ENCODE results near the gene KRIT1. TPM values are rescaled to one million over a fixed set of nuclear protein-coding genes. Genes with fewer than 3 reads are reported as not detected.
"Not testable (repeated sequence)": the region's sequence is repeated elsewhere in the genome, so short reads cannot be mapped to it uniquely, and the experiment has no call there.

Gene KRIT1
- total RNA-seq, 1 experiment from 2014 or later: 72.8 TPM

DNA sequence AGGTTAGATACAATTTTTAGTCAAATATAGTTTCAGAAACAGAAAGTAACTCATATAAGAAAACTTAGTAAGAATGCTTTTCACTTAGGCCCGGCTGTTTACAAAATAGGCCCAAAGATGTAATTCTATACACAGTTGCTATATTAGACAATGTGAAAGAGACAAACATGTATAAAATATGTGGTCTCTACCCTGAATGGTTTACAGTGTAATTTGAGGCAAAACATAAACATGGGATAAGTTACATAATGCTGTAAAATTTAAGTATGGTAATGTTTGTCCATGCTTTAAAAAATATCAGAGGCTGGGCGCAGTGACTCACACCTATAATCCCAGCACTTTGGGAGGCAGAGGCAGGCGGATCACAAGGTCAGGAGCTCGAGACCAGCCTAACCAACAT lies 18.7 kb downstream of the KRIT1 start:
- no peak overlapping the region for H3K4me3 ChIP-seq
- DNase-seq: peak; percentile 7 to 16
- no peaks in the 10 kb centered on the region for H3K27me3 ChIP-seq
- H3K9me3 ChIP-seq (replicated peaks): no peaks in the 10 kb centered on the region
- no peaks in the 10 kb centered on the region for H3K4me1 ChIP-seq
- H3K27ac ChIP-seq: no peak overlapping the region
- peaks cover 80% of the 10 kb centered on the region for H3K36me3 ChIP-seq

DNA sequence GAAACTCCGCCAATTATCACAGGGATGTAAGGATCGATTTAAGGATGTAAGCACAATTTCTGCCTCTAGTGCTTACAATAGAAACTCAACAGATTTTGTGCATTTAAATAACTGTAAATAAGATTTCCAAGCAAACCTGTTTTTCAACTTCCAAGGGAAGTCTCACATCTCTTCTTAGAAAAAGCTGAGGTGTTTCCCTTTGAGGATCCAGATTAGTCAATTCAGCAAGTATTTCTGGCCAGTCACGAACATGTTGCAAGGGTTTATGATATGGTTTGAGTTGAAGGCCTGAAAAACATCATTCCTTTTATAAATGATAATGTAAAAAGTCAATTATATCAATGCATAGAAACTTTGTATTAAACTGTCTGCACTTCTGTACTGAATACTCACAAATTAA lies 23.9 kb downstream of the KRIT1 start:
- no peaks in the 10 kb centered on the region for H3K9me3 ChIP-seq (replicated peaks)
- H3K27ac ChIP-seq: no peak overlapping the region
- no peak for DNase-seq
- H3K36me3 ChIP-seq: peaks cover 77% of the 10 kb centered on the region
- H3K4me1 ChIP-seq: no peaks in the 10 kb centered on the region
- H3K27me3 ChIP-seq: no peaks in the 10 kb centered on the region
- H3K4me3 ChIP-seq: no peak overlapping the region

DNA sequence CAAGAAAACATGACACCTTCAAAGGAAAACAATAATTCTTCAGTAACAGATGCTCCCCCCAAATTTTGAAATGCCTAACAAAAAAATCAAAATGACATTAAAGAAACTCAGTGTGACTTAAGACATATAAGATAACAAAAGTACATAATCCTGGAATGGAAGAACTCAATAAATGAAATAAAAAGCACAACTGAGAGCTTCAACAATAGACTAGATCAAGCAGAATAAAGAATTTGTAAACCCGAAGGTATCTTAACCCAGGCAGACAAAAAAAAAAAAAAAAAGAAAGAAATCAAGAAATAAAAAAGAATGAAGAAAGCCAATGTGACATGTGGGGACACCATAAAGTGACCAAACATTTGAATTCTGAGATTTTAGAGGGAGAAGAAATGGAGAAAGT lies 39.0 kb downstream of the KRIT1 start:
- peaks cover 5% of the 10 kb centered on the region for H3K9me3 ChIP-seq (replicated peaks)
- H3K27me3 ChIP-seq: no peaks in the 10 kb centered on the region
- H3K4me3 ChIP-seq: no peak overlapping the region
- no peak overlapping the region for H3K27ac ChIP-seq
- DNase-seq: no peak
- no peaks in the 10 kb centered on the region for H3K4me1 ChIP-seq
- H3K36me3 ChIP-seq: peaks cover 75% of the 10 kb centered on the region

DNA sequence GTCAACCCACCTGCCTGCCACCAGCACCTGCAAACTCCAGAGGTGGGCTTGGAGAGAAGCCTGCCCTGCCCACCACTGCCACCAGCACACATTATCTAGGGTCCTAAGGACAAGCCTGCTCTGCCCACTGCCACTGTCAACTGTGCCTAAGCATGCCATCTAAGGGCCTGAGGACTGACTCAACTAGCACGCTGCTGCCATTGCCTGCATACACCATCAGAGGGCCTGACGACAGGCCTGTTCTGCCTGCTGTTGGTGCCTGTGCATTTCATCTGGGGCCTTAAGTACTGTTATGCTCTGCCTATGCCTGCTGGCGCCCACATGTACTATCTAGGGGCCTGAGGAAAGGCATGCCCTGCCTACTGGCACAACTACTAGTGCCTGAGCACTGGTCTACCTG lies 39.7 kb downstream of the KRIT1 start:
- no peaks in the 10 kb centered on the region for H3K27me3 ChIP-seq
- H3K27ac ChIP-seq: no peak overlapping the region
- peaks cover 5% of the 10 kb centered on the region for H3K9me3 ChIP-seq (replicated peaks)
- no peak overlapping the region for H3K4me3 ChIP-seq
- no peak for DNase-seq
- H3K36me3 ChIP-seq: peaks cover 73% of the 10 kb centered on the region
- no peaks in the 10 kb centered on the region for H3K4me1 ChIP-seq

DNA sequence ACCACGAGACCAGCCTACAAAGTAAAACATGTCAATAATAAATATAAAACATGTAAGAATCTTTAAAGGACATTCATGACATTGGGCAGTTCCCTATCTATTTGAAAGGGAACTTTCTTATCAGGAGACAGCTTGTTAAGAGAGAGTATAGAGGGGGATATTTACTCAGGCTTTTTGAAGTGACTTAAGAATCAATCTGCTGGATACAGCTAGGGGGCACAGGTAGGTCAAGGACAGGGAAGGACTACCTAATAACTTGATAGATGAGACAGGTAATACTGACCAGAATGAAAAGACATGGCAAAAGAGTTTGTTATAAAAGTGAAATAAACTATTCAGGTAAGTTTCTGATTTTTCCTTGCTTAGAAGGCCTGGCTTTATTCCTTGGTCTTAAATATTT lies 44.9 kb downstream of the KRIT1 start:
- Histone ChIP-seq H3K27me3 (no peaks in the 10 kb centered on the region), H3K4me3 (no peak overlapping the region), H3K4me1 (no peaks in the 10 kb centered on the region), H3K36me3 (peaks cover 50% of the 10 kb centered on the region), H3K9me3 (replicated peaks) (no peaks in the 10 kb centered on the region), H3K27ac (no peak overlapping the region)
- no peak for DNase-seq

DNA sequence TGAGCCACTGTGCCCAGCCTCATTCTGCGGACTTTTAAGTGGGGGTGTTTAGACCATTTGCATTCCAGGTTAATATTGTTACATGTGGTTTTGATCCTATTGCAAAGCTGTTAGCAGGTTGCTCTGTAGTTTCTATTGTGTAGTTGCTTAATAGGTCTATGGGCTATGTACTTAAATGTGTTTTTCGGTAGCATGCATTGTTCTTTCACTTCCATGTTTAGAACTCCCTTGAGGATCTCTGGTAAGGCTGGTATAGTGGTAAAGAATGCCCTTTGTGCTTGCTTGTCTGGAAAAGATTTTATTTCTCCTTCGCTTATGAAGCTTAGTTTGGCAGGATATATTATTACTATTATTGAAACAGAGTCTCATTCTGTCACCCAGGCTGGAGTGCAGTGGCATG lies 53.4 kb downstream of the KRIT1 start:
- Histone ChIP-seq H3K4me1 (no peaks in the 10 kb centered on the region), H3K9me3 (replicated peaks) (peaks cover 40% of the 10 kb centered on the region), H3K4me3 (no peak overlapping the region), H3K27me3 (no peaks in the 10 kb centered on the region), H3K36me3 (peaks cover 29% of the 10 kb centered on the region), H3K27ac (no peak overlapping the region)
- DNase-seq: no peak

DNA sequence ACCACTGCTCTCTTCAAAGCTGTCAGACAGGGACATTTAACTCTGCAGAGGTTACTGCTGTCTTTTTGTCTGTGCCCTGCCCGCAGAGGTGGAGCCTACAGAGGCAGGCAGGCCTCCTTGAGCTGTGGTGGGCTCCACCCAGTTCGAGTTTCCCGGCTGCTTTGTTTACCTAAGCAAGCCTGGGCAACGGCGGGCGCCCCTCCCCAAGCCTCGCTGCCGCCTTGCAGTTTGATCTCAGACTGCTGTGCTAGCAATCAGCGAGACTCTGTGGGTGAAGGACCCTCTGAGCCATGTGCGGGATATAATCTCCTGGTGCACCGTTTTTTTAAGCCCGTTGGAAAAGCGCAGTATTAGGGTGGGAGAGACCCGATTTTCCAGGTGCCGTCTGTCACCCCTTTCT lies 56.5 kb downstream of the KRIT1 start:
- H3K27me3 ChIP-seq, H3K4me3 ChIP-seq, DNase-seq, H3K27ac ChIP-seq, H3K4me1 ChIP-seq: not testable (repeated sequence)
- peaks cover 49% of the 10 kb centered on the region for H3K9me3 ChIP-seq (replicated peaks)
- peaks cover 16% of the 10 kb centered on the region for H3K36me3 ChIP-seq

DNA sequence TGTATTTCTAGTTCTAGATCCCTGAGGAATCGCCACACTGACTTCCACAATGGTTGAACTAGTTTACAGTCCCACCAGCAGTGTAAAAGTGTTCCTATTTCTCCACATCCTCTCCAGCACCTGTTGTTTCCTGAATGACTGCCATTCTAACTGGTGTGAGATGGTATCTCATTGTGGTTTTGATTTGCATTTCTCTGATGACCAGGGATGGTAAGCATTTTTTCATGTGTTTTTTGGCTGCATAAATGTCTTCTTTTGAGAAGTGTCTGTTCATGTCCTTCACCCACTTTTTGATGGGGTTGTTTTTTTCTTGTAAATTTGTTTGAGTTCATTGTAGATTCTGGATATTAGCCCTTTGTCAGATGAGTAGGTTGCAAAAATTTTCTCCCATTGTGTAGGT lies 61.4 kb downstream of the KRIT1 start:
- peak; percentile 41 to 56 for DNase-seq
- not testable (repeated sequence) for H3K27me3 ChIP-seq, H3K36me3 ChIP-seq, H3K27ac ChIP-seq, H3K4me3 ChIP-seq, H3K4me1 ChIP-seq
- peaks cover 41% of the 10 kb centered on the region for H3K9me3 ChIP-seq (replicated peaks)

DNA sequence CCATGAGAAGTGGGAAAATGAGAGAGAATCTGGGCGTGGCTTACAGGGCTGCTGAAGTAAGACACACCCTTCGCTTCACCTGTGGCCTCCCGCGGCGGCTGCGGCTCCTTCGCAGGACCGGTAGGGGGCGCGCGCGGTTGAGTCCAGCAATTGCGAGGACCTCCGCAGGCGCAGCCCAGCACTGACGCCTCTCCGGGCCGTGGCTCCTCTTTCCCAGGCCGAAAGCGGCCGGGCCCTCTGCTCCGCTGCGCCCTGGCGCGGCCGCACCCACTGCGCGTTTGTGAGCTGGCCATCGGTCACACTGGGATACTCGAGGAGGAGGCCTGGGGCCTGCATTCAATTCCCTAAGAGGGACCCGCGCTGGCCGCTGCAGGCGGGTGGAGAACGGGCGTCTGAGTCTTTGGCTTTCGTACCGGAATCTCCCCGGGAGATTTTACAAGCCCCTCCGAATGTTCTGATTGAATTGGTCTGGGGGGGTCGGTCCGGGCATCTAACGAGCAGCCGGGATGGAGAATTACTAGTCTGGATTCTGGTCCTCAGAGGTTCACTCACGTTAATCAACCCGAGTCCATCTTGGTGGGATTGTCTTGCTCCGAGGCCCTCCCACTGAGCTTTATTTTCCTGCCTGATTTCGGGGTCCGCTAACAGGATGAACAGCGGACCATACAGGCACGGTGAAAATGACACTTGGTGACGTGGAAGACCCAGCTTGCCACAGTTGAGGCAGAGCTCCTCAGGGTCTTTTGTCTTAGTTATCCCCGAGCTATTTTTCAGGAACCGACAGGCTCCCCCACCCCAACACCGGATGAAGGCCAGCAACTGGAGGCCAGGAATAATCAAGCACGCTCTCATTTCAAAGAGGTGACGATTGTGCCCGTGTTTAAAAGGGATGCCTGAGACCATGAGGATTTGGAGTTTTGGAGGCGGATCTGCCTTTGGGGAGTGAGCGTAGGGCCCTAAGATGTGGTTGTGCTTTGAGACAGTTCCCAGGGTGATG lies 66.5 kb downstream of the KRIT1 start, which contains the start of gene LRRD1:
Gene LRRD1, minus strand, starts transcription at position 215 of the 997 bp plus-strand sequence. CDS start 13,940 bp downstream, outside the sequence.
- Histone ChIP-seq H3K4me3 (no peak within 1 kb of the TSS), H3K36me3 (no peaks in the 10 kb centered on the region), H3K4me1 (peaks cover 8% of the 10 kb centered on the region), H3K27me3 (no peaks in the 10 kb centered on the region), H3K9me3 (replicated peaks) (peaks cover 13% of the 10 kb centered on the region; the same call in 1 of the 2 replicates), H3K27ac (peak within 1 kb of the TSS; percentile 38)
- DNase-seq: no peak

DNA sequence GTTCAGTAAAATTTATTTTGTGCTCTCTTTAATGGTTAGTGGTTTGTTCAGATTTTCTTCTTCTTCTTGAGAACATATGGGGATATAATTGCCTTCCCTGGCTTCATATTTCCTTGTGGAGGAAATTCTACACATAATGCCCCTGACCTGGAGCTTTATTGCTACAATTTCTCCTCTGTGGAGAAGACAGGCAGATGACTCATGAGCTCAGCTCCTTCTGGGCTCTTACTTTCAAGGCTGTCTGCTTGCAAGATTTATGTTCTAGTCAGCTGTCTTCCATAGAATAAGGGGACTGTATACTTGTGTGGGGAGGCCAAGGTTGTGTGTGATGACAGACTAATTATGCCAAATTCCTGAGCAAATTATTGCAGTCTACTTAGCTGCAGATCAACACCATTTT lies 68.4 kb downstream of the KRIT1 start:
- H3K4me1 ChIP-seq: peaks cover 8% of the 10 kb centered on the region
- DNase-seq: peak; percentile 87 to 96
- H3K27me3 ChIP-seq: no peaks in the 10 kb centered on the region
- H3K4me3 ChIP-seq: no peak overlapping the region
- no peaks in the 10 kb centered on the region for H3K36me3 ChIP-seq
- H3K9me3 ChIP-seq (replicated peaks): peaks cover 4% of the 10 kb centered on the region; the same call in 1 of the 2 replicates
- H3K27ac ChIP-seq: peak overlapping the region; percentile 38

DNA sequence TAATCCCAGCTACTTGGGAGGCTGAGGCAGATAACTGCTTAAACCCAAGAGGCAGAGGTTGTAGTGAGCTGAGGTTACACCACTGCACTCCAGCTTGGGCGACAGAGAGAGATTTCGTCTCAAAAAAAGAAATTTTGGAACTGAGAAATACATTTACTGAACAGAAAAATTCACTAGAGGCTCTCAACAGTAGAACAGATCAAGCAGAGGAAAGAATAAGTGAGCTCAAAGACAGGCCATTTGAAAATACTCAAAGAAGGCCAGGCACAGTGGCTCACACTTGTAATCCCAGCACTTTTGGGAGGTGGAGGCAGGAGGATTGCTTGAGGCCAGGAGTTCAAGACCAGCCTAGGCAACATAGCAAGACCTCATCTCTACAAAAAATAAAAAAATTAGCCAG lies 76.2 kb downstream of the KRIT1 start:
- H3K9me3 ChIP-seq (replicated peaks); H3K36me3 ChIP-seq; H3K27ac ChIP-seq; DNase-seq; H3K27me3 ChIP-seq; H3K4me3 ChIP-seq; H3K4me1 ChIP-seq: not testable (repeated sequence)

DNA sequence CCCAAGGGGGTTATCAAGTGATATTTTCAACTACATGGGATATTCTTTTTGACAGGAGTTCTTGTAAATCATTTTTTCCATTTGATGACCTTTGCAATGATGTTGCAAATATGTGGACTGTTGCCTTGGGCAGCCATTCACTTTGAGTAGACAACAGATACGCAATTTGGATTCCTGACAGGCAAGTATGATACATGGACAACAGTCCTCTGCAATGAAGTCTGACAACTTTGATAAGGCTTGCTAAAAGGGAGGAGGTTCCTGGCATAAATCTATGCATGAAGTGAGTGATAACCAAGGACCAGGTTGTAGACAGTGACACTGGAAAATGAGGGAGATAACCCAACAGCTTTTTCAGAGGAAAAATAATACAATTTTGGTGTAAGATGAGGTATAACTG lies 84.4 kb downstream of the KRIT1 start:
- H3K27me3 ChIP-seq: no peaks in the 10 kb centered on the region
- H3K4me3 ChIP-seq: no peak overlapping the region
- no peak overlapping the region for H3K27ac ChIP-seq
- H3K4me1 ChIP-seq: peaks cover 7% of the 10 kb centered on the region; the same call in 1 of the 2 replicates
- no peak for DNase-seq
- H3K9me3 ChIP-seq (replicated peaks): no peaks in the 10 kb centered on the region
- H3K36me3 ChIP-seq: no peaks in the 10 kb centered on the region

DNA sequence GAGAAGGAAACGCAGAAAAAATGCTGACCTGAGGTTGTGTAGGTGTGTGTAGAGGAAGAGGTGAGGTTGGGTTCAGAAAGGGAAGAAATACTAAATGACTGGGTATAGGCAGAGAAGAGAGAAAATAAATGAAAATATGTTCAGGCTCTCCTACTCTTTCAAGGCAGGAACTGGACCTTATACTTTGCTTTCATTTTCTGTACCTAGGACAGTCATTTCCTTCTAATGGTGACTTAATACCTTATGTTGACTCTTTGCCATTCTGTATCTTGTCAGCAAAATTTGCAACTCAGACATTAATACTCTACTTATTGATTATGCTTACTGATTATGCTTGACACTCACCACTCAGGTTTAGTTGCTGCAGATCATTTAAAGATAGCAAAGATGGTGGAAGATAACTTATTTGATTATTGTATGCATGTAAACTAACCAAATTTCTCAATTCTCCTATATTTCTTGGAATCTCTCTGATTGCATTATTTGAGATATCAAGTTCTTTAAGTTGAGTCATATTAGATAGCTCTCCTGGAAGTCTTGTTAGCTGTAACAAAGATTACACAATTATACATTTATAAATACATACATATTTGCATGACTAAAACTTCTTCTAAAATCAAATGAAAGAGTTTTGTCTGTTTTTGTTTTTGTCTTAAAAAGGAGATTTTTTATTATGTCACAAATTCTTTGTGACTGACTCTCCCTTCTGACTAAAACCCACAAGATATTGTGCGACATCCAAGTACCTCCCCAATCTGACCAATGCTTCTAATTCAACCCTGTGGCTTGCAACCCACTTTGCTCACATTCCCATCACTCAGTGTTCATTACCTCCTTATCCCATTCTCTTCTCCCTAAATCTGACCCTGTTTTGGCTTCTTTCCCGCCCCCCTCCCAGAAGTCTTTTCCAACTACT lies 86.8 kb downstream of the KRIT1 start:
- H3K4me3 ChIP-seq: no peak overlapping the region
- H3K27ac ChIP-seq: no peak overlapping the region
- no peak for DNase-seq
- 0 out of 2 replicates have a peak, but pooled peaks cover 4% of the 10 kb centered on the region for H3K4me1 ChIP-seq
- H3K27me3 ChIP-seq: no peaks in the 10 kb centered on the region
- H3K36me3 ChIP-seq: no peaks in the 10 kb centered on the region
- no peaks in the 10 kb centered on the region for H3K9me3 ChIP-seq (replicated peaks)

DNA sequence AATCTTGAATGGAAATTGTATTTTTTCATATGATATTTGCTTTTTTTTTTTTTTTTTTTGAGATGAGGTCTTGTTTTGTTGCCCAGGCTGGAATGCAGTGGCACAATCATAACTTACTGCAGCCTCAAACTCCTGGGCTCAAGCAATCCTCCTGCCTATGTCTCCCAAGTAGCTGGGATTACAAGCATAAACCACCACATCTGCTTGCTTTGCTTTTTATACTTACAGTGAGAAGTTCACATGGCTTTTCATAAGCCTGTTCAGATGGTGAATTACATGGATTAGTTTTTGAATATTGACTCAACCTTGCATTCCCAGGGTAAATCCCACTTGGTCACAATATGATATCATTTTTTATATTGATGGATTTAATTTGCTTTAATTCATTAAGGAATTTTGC lies 88.7 kb downstream of the KRIT1 start:
- no peak overlapping the region for H3K4me3 ChIP-seq
- H3K27me3 ChIP-seq: no peaks in the 10 kb centered on the region
- DNase-seq: no peak

More for the DNA sequence above, 88.7 kb downstream of the KRIT1 start:
- no peaks in the 10 kb centered on the region for H3K36me3 ChIP-seq
- H3K4me1 ChIP-seq: 0 out of 2 replicates have a peak, but pooled peaks cover 4% of the 10 kb centered on the region
- H3K9me3 ChIP-seq (replicated peaks): no peaks in the 10 kb centered on the region
- H3K27ac ChIP-seq: no peak overlapping the region

All from SJCRH30 (cell line).